Measurements from ENCODE around the gene CT47B1. TPM values are rescaled to one million over a fixed set of nuclear protein-coding genes. Genes with fewer than 3 reads are reported as not detected.
"Not testable (repeated sequence)": the region's sequence is repeated elsewhere in the genome, so short reads cannot be mapped to it uniquely, and the experiment has no call there.

The CT47B1 gene
- total RNA-seq (10 to 100 TPM; 11.0 to 17.9 TPM), polyA plus RNA-seq (ENCODE audit: insufficient read depth, low read depth, low replicate concordance) (5.9 TPM)
- long read RNA-seq, donor 1, result 0 reads
- long read RNA-seq, donor 2, result 0 reads

DNA sequence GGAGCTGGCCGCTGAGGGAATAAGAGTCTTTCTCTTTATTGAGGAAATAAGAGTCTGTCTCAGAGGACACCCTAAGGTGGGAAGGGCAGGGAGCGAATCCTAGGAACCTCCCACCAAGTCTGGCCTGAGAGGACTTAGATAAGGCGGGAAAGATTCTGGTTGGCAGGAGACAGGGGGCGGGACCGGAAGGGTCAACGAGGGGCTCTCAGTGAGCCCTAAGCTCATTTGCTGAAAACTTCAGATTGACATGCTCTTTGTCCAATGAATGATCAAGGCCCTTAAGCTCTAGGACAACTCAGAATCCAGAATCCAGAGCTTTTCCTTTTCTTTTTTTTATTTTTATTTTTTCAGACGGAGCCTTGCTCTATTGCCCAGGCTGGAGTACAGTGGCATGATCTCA, at the start of gene CT47B1:
Gene CT47B1, minus strand, starts transcription at position 101 of the 400 bp plus-strand sequence. CDS start 196 bp downstream, outside the sequence.
- no CpG with 5 or more reads among the region's 7 CpGs for WGBS, 2 donors
- H3K27me3 ChIP-seq; DNase-seq; H3K9me3 ChIP-seq; H3K4me1 ChIP-seq; H3K4me3 ChIP-seq; intact Hi-C loops (cut with DNase I; ENCODE audit: low total_unique reads); H3K36me3 ChIP-seq (ENCODE audit: low read depth, missing control alignments); H3K27ac ChIP-seq: not testable (repeated sequence)

DNA sequence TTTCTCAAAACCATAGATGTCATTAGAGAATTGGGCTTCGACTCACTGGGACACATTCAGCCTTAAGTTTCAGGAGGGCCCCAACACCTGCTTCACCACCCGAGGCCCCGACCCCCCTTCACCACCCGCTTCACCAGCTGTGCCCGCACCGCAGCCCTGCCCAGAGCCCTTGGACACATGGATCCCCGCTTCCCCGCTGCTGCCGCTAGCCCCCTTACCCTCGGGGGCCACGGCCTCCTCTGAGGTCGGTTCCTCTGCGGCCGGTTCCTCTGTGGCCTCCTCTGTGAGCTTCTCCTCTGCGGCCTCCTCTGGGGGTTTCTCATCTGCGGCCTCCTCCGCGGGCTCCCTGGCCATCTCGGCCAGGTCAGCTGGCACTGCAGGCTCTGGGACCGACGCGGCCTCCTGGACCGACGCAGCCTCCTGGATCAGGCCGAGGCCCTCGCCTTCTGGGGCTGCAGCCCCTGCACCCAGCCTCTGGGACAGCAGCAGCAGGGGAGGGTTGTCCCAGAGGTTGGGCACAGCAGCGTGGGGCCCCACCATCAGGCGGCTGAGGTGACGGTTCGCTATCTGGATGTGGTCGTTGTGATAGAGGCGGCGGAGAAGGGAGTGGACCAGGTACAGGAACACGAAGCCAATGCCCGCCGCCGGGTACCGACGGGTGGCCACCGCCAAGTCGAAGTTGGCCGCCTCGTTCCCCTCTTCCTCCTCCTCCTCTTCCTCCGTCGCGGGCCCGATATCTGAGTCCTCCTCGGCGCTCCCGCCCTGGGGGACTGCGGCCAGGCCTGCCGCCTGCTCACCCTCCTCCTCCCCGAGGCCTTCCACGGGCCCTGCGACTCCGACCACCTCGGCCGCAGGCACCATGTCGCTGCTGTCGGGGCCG, 748 bp downstream of the CT47B1 start:
- Histone ChIP-seq H3K27me3 (no peaks in the 10 kb centered on the region), H3K36me3 (ENCODE audit: low read depth, missing control alignments) (no peaks in the 10 kb centered on the region), H3K9me3 (no peaks in the 10 kb centered on the region), H3K27ac (no peak overlapping the region), H3K4me1 (no peaks in the 10 kb centered on the region), H3K4me3 (no peak overlapping the region)
- WGBS, 2 donors, result 81 to 83% methylated on average over 11 to 35 of the region's 61 CpGs
- intact Hi-C loops (cut with DNase I; ENCODE audit: low total_unique reads), result no loop called here
- TF ChIP-seq POLR2A (IDR thresholded peaks at IDR 0.05), result no peak
- TF ChIP-seq, protein P1, sequence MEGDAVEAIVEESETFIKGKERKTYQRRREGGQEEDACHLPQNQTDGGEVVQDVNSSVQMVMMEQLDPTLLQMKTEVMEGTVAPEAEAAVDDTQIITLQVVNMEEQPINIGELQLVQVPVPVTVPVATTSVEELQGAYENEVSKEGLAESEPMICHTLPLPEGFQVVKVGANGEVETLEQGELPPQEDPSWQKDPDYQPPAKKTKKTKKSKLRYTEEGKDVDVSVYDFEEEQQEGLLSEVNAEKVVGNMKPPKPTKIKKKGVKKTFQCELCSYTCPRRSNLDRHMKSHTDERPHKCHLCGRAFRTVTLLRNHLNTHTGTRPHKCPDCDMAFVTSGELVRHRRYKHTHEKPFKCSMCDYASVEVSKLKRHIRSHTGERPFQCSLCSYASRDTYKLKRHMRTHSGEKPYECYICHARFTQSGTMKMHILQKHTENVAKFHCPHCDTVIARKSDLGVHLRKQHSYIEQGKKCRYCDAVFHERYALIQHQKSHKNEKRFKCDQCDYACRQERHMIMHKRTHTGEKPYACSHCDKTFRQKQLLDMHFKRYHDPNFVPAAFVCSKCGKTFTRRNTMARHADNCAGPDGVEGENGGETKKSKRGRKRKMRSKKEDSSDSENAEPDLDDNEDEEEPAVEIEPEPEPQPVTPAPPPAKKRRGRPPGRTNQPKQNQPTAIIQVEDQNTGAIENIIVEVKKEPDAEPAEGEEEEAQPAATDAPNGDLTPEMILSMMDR (IDR thresholded peaks at IDR 0.05), result no peak
- DNase-seq, result no peak

DNA sequence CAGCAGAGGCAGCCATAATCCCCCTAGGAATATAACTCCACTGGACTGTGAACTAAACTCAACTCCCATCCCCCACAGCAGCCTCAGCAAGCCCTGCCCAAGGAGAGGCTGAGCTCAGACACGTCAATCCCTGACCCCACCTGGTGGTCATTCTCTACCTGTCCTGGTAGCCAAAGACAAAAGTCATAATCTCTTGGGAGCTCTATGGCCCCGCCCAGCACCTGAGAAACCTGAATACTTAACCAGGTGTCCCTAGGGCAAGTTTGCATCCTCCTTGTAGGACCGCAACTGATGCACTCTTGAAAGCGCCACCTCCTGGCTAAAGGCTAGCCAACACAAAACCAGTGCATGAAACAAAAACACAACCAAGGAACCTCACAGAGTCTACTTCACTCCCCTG, 18.4 kb downstream of the CT47B1 start:
- intact Hi-C loops (cut with DNase I; ENCODE audit: low total_unique reads), result no loop called here
- 82% methylated on average over 4 of the region's 4 CpGs; no CpG with 5 or more reads in 1 of the 2 donors for WGBS, 2 donors
- H3K36me3 ChIP-seq (ENCODE audit: low read depth, missing control alignments), result no peaks in the 10 kb centered on the region
- TF ChIP-seq, protein P1 (IDR thresholded peaks at IDR 0.05), result no peak
- no peak for TF ChIP-seq POLR2A (IDR thresholded peaks at IDR 0.05)
- no peak overlapping the region for H3K27ac ChIP-seq
- no peaks in the 10 kb centered on the region for H3K4me1 ChIP-seq
- H3K27me3 ChIP-seq, result no peaks in the 10 kb centered on the region
- DNase-seq, result no peak
- H3K4me3 ChIP-seq, result no peak overlapping the region
- H3K9me3 ChIP-seq, result no peaks in the 10 kb centered on the region

DNA sequence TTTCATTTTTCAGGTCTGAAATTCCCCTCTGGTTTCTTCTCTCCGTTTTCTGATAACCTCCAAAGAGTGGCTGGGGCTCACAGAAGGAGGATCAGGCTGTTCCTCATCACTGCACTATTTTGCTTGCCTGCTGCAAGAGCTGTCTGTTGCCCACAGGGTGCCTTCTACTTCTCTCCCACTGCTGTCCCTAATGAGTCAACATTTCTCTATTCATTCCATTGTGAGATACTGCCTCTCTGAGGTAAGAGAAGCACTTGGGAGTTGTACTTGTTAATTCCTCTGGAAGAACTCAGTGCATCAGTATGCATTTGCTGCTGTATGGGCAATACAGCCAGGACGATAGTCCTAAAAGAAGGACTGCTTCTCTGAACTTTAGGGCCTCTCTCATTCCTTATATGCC, 34.8 kb downstream of the CT47B1 start:
- Histone ChIP-seq H3K9me3 (no peaks in the 10 kb centered on the region), H3K36me3 (ENCODE audit: low read depth, missing control alignments) (no peaks in the 10 kb centered on the region), H3K4me3 (no peak overlapping the region), H3K4me1 (no peaks in the 10 kb centered on the region), H3K27me3 (no peaks in the 10 kb centered on the region), H3K27ac (no peak overlapping the region)
- intact Hi-C loops (cut with DNase I; ENCODE audit: low total_unique reads), result no loop called here
- TF ChIP-seq, protein P1 (IDR thresholded peaks at IDR 0.05), result no peak
- TF ChIP-seq POLR2A (IDR thresholded peaks at IDR 0.05), result no peak
- DNase-seq, result no peak
- 56% methylated on average over 2 of the region's 2 CpGs for WGBS, 2 donors

DNA sequence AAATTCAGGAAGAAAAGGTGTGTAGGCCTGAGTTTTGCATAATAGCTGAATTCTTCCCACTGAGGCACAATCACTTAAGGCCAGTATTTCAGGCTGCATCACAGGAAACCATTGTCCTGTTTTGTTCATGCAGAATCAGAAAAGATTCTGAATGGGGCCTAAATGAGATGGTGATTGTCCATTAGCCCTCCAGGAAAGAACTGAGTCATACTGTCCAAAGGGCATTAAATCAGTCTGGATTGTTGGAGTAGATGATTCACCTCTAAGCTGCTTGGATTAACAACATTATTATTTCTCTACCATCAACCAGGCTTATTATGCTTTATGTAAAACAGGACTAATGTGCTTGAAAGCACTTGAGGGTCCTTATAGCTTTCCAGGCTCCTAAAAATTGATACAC, 36.2 kb downstream of the CT47B1 start:
- H3K4me1 ChIP-seq, result no peaks in the 10 kb centered on the region
- no peak overlapping the region for H3K4me3 ChIP-seq
- TF ChIP-seq POLR2A (IDR thresholded peaks at IDR 0.05), result no peak
- TF ChIP-seq, protein P1 (IDR thresholded peaks at IDR 0.05), result no peak
- H3K27ac ChIP-seq, result no peak overlapping the region
- H3K36me3 ChIP-seq (ENCODE audit: low read depth, missing control alignments), result no peaks in the 10 kb centered on the region
- no peaks in the 10 kb centered on the region for H3K9me3 ChIP-seq
- intact Hi-C loops (cut with DNase I; ENCODE audit: low total_unique reads), result no loop called here
- DNase-seq, result no peak
- no peaks in the 10 kb centered on the region for H3K27me3 ChIP-seq

DNA sequence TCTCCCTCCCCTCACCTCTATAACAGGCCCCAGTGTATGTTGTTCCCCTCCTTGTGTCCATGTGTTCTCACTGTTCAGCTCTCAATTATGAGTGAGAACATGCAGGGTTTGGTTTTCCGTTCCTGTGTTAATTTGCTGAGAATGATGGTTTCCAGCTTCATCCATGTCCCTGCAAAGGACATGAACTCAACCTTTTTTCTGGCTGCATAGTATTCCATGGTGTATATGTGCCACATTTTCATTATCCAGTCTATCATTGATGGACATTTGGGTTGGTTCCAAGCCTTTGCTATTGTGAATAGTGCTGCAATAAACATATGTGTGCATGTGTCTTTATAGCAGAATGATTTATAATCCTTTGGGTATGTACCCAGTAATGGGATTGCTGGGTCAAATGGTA, 48.5 kb downstream of the CT47B1 start:
- H3K27me3 ChIP-seq; intact Hi-C loops (cut with DNase I; ENCODE audit: low total_unique reads); H3K4me3 ChIP-seq; H3K9me3 ChIP-seq; H3K36me3 ChIP-seq (ENCODE audit: low read depth, missing control alignments); H3K27ac ChIP-seq; H3K4me1 ChIP-seq; DNase-seq: not testable (repeated sequence)
- 63 to 85% methylated on average over 1 of the region's 1 CpG for WGBS, 2 donors

Data from testis (tissue), 5 donors.